GM18508 (cell line): ENCODE results near the gene KRTCAP2.

ENCODE experiments used
- ATAC-seq: cut with Tn5 transposase; IDR thresholded peaks from one replicate; pipeline ENCODE4 v1.9.1; 2021; ENCODE audit warnings: moderate number of reproducible peaks; ENCODE audit not compliant: insufficient read depth, unreplicated experiment

The KRTCAP2 gene

GRCh38 chr1:155137154-155137949, 35.8 kb downstream of the KRTCAP2 start:
- no peak for ATAC-seq

DNA sequence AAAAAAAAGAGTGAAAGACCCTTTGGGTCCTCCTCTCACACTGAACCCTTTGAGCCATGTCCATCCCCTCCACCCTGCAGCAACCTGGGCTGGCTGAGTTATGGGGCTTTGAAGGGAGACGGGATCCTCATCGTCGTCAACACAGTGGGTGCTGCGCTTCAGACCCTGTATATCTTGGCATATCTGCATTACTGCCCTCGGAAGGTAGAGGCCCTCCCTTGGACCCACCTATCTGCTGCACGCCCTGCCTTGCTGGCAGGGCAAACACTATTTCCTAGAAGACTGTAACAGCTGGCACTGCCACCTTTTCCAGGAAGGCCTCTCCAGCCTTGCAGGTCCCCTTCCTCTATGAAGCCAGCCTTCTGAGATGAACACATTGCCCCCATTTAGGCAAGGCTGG, 36.4 kb downstream of the KRTCAP2 start:
- ATAC-seq = no peak

GRCh38 chr1:155135415-155136028, 37.6 kb downstream of the KRTCAP2 start, which contains the start of gene SLC50A1:
Gene SLC50A1, plus strand, starts transcription at chr1:155135852. Its CDS starts 60 bp downstream, at chr1:155135912.
- ATAC-seq = no peak

DNA sequence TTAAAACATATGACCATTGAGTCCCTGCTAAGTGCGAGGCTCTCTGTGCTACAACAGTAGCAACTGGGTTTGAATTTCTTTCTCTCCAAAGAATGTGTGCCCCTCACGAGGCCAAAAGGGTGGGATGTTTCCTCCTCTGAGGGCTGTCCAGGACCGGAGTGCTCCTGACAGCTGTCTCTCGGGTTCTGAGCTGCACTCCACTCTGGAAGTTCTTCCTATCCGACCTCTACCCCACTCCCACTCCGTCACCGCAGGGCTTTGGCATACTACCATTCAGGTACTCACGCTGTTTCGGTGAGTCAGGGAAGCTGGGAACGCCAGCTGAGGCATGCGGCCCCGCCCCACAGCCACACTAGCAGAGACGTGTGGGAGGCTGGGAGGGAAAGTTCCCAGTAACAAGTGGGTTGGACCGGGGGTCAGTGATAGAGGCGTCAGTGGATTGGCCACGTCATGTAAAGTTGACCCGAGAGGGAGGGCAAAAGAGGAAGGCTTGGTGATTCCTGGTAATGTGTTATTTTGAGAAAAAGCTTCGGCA, 38.2 kb downstream of the KRTCAP2 start:
- ATAC-seq = no peak

DNA sequence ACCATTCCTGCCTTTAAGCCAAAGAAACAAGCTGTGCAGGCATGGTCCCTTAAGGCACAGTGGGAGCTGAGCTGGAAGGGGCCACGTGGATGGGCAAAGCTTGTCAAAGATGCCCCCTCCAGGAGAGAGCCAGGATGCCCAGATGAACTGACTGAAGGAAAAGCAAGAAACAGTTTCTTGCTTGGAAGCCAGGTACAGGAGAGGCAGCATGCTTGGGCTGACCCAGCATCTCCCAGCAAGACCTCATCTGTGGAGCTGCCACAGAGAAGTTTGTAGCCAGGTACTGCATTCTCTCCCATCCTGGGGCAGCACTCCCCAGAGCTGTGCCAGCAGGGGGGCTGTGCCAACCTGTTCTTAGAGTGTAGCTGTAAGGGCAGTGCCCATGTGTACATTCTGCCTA, 38.8 kb downstream of the KRTCAP2 start:
- ATAC-seq = no peak

- no peak for ATAC-seq
These were observed 39.3 kb downstream of the KRTCAP2 start for GRCh38 chr1:155133799-155134281.

DNA sequence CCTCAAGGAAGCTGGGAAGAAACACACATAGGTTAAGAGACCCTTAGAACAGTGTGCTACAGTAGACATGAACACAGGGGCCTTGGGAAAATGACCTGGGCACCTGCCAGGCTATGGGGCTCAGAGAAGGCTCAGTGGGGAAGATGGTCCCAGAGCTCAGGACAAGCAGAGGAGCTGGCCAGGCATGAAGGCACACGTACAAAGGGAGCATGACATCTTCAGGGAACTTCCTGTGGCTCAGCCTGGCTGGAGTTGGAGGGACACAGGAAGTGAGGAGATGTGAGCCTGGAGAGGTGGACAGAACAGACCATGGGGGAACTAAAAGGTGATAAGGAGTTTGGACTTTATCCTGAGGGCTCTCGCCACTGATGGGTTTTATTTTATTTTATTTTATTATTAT, 41.2 kb downstream of the KRTCAP2 start:
- no peak for ATAC-seq

- no peak for ATAC-seq
These were observed 41.8 kb downstream of the KRTCAP2 start for GRCh38 chr1:155131285-155131684.

GRCh38 chr1:155130272-155131006, 42.7 kb downstream of the KRTCAP2 start:
- ATAC-seq = no peak

GRCh38 chr1:155128755-155129473, 44.2 kb downstream of the KRTCAP2 start:
- no peak for ATAC-seq

DNA sequence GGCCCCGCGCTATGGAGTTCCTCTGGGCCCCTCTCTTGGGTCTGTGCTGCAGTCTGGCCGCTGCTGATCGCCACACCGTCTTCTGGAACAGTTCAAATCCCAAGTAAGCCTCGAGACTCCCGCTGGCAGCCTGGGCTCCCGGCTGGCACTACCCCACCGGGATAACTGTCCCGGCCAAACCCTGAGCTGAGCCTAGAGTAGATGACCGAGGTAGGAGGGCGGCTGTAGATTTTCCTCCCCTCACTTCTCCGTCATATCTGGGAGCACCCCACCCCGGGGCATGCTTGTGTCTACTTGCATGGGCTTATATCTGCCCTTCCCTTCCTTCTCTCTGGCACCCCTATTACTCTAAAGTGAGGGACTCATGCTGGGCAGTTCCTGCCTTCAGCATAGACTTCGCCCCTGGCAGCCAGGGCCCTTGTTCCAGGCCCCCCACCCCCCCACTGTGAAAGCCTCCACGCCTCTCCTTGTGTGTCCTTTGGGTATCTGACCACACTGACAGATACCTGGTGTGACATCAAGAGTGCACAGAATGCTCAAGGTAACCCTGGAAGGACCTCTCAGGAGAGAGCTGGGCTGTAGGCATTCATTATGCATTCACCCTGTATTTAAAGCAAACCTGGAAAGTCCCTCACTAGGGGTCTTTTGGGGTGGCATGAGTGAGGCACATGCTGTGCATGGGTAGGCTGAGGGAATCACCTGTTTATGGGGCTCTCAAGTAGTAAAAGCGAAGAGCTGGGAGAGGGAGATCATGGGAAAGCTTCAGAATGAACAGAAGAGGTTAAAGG, 44.9 kb downstream of the KRTCAP2 start:
- ATAC-seq = no peak

DNA sequence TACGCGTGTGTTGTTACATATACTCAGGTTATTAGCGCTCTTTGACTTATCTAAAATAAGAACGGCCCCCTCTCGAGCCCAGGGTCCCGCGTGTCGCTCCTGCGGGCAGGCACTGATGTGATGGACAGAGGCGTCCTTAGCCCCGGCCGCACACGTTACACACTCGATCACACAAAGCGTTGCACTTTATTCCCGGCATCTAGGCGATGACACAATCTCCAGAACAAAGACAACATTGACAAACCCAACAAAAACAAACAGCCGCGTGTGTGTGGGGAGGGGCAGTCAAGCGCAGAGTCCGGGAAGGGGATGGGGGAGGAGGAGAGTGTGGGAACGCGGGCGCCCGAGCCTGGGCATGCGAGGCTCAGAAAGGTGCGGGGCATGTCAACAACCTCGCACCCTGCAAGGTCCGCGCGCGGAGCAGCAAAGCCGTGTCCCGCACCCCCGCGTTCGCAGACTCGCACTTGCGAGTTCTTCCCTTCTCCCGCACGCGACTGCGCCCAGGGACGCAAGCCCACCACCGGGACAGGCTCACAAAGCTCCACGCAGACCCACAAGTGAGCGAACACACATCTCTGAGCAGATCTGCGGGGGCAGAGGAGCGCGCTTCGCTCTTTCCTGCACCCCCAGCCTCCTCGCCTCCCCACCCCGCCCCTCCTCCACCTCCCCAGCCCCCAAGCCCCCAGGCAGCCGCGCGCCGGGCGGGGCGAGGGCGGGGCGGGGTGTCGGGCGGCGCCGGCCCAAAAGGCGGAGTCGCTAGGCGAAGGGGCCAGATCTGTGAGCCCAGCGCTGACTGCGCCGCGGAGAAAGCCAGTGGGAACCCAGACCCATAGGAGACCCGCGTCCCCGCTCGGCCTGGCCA, 45.8 kb downstream of the KRTCAP2 start, which contains the start of gene EFNA1:
Gene EFNA1 (plus strand): TSS at position 772 of the 862 bp plus-strand sequence. CDS start 102 bp downstream, outside the sequence.
- no peak for ATAC-seq

DNA sequence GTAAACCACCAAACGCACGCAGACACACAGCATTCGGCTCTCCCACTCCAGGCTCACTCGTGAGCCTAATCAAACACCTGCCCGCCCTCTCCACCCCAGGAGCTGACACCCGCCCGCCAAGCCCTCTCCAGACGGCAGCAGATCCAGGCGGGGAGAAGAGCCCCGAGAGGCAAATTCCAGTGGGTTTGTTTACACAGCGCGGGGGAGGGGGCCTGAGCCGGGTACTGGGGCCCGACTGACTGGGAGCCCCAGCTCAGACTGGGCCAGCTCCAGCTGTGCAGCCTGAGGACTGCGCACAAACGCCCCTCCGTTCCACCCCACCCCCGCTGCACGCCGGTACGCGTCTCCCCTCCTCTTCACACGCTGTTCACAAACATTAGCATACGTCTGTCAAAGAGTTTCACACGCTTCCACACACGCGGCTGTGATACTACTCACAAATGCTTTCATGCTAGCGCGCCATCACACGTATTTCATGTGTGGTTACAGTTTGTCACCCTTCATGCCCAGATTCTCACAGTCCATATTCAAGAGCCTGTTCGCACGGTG, 46.5 kb downstream of the KRTCAP2 start:
- ATAC-seq = no peak

DNA sequence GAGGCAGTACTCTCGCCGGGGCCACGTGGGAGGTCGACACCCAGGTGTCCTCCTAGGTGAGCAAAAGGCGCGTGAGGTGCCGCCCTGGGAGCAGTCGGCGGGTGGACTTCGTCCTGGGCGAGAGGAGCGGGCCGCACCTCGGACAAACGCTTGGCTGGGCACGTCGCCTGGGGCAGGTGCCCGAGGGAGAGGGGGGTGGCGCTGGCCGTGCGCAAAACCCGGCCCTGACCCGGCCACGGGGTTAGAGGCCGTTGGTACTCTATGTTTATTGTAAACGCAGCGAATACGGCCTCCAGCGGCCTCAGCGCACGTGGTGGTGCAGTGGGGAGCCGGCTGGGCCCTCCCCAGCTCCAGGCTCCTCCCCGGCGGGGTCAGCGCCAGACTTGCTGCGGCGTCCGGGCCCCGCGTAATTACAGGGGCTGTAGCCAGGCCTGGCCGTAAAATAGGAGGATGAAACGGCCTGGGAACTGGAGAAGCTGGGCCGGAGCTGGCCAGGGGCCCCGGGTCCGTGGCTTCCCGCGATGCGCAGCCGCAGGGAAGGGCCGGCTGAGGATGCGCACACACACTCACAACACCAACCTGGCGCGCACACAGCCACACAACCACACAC, 47.1 kb downstream of the KRTCAP2 start:
- ATAC-seq = no peak

DNA sequence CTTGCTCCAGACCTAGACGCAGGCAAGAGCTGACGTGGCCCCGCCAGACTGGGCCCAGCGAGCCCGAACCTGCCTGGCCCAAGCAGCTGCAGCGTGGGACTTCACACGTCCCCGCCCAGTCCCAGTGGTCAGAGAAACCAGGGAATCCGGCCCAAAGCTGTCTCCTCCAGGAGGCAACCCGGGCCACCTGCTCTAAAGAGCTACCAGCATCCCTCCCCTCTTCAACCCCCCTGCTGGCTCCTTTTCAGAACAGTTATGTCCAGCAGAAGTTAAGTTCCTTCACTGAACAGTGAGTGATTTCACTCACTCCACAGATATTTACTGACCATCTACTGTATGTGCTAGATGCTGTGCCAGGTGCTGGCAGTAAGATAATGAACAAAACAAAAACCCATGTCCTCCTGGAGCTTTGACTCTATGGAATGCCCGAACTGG, 47.6 kb downstream of the KRTCAP2 start:
- no peak for ATAC-seq

- no peak for ATAC-seq
These were observed 48.3 kb downstream of the KRTCAP2 start for GRCh38 chr1:155124503-155125463.
